SJCRH30 (cell line): ENCODE measurements around the gene RIPOR1. TPM values are rescaled to one million over a fixed set of nuclear protein-coding genes. Genes with fewer than 3 reads are reported as not detected.
"Not testable (repeated sequence)": the region's sequence is repeated elsewhere in the genome, so short reads cannot be mapped to it uniquely, and the experiment has no call there.

ENCODE experiments used
- DNase-seq, 2 experiments: peaks; one replicate each; pipeline ENCODE4 v3.0.0-alpha.2; 2015 to 2020
- H3K27ac ChIP-seq: fragments of 250-450 bp; sonication (Bioruptor Pico); 2 replicates; pipeline ENCODE4 v1.5.1; 2020; ENCODE audit warnings: mild to moderate bottlenecking, moderate library complexity
- H3K27me3 ChIP-seq: fragments of 250-450 bp; sonication (Bioruptor Pico); 2 replicates; pipeline ENCODE4 v1.5.1; 2020; ENCODE audit warnings: mild to moderate bottlenecking, moderate library complexity
- H3K36me3 ChIP-seq: fragments of 250-450 bp; sonication (Bioruptor Pico); 2 replicates; pipeline ENCODE4 v1.5.1; 2020; ENCODE audit warnings: mild to moderate bottlenecking, moderate library complexity
- H3K4me1 ChIP-seq: fragments of 250-450 bp; sonication (Bioruptor Pico); 2 replicates; pipeline ENCODE4 v1.5.1; 2020; ENCODE audit warnings: mild to moderate bottlenecking, moderate library complexity
- H3K4me3 ChIP-seq: fragments of 250-450 bp; sonication (Bioruptor Pico); 2 replicates; pipeline ENCODE4 v1.5.1; 2020; ENCODE audit warnings: mild to moderate bottlenecking, moderate library complexity
- H3K9me3 ChIP-seq: fragments of 250-450 bp; sonication (Bioruptor Pico); replicated peaks from 2 replicates; pipeline ENCODE4 v1.5.1; 2020; ENCODE audit warnings: mild to moderate bottlenecking, moderate library complexity
- total RNA-seq: library from RNA; depleted of rRNA; stranded (reverse); fragments of >200 nt; shearing (Covaris generic); gene quantifications from 2 replicates; pipeline ENCODE4 v1.2.3, GENCODE V29; 2014

RIPOR1 gene
- total RNA-seq, 1 experiment from 2014 or later: 13.5 TPM

- DNase-seq: peak; percentile 24 to 39
- Histone ChIP-seq H3K27me3 (no peaks in the 10 kb centered on the region), H3K9me3 (no peaks in the 10 kb centered on the region), H3K4me3 (no peak overlapping the region), H3K4me1 (peaks cover 4% of the 10 kb centered on the region; the same call in 1 of the 2 replicates), H3K36me3 (no peaks in the 10 kb centered on the region), H3K27ac (no peak overlapping the region)
These were observed 24.3 kb upstream of the RIPOR1 start for GRCh38 chr16:67504031-67505021.

- Histone ChIP-seq H3K9me3 (no peaks in the 10 kb centered on the region), H3K27me3 (no peaks in the 10 kb centered on the region), H3K36me3 (no peaks in the 10 kb centered on the region), H3K27ac (no peak overlapping the region), H3K4me1 (peaks cover 4% of the 10 kb centered on the region; the same call in 1 of the 2 replicates), H3K4me3 (no peak overlapping the region)
- no peak for DNase-seq
These were observed 22.2 kb upstream of the RIPOR1 start for GRCh38 chr16:67506468-67506867.

- Histone ChIP-seq H3K4me3 (no peak overlapping the region), H3K9me3 (no peaks in the 10 kb centered on the region), H3K36me3 (no peaks in the 10 kb centered on the region), H3K4me1 (peaks cover 3% of the 10 kb centered on the region; the same call in 1 of the 2 replicates), H3K27me3 (no peaks in the 10 kb centered on the region), H3K27ac (no peak overlapping the region)
- peak in 1 of 2 experiments; percentile 13 for DNase-seq
These were observed 19.6 kb upstream of the RIPOR1 start for GRCh38 chr16:67509016-67509415.

GRCh38 chr16:67513892-67514291 is 14.7 kb upstream of the RIPOR1 start:
- H3K27me3 ChIP-seq, H3K36me3 ChIP-seq, H3K4me1 ChIP-seq, H3K4me3 ChIP-seq, DNase-seq, H3K9me3 ChIP-seq, H3K27ac ChIP-seq: not testable (repeated sequence)

- Histone ChIP-seq H3K9me3 (no peaks in the 10 kb centered on the region), H3K4me1 (no peaks in the 10 kb centered on the region), H3K4me3 (no peak overlapping the region), H3K27me3 (no peaks in the 10 kb centered on the region), H3K27ac (no peak overlapping the region), H3K36me3 (no peaks in the 10 kb centered on the region)
- peak; percentile 62 to 79 for DNase-seq
These were observed 14.2 kb upstream of the RIPOR1 start for GRCh38 chr16:67514382-67514828.

- Histone ChIP-seq H3K4me1 (no peaks in the 10 kb centered on the region), H3K27me3 (no peaks in the 10 kb centered on the region), H3K4me3 (no peak overlapping the region), H3K9me3 (no peaks in the 10 kb centered on the region), H3K27ac (no peak overlapping the region), H3K36me3 (no peaks in the 10 kb centered on the region)
- no peak for DNase-seq
These were observed 12.1 kb upstream of the RIPOR1 start for GRCh38 chr16:67516296-67517154.

GRCh38 chr16:67517155-67517445 is 11.5 kb upstream of the RIPOR1 start:
- Histone ChIP-seq H3K4me1 (no peaks in the 10 kb centered on the region), H3K27ac (no peak overlapping the region), H3K9me3 (no peaks in the 10 kb centered on the region), H3K36me3 (no peaks in the 10 kb centered on the region), H3K27me3 (no peaks in the 10 kb centered on the region), H3K4me3 (no peak overlapping the region)
- DNase-seq: no peak

- H3K27ac ChIP-seq: no peak overlapping the region
- H3K27me3 ChIP-seq: no peaks in the 10 kb centered on the region
- H3K4me3 ChIP-seq: no peak overlapping the region
- no peaks in the 10 kb centered on the region for H3K9me3 ChIP-seq
- no peaks in the 10 kb centered on the region for H3K4me1 ChIP-seq
- H3K36me3 ChIP-seq: no peaks in the 10 kb centered on the region
- DNase-seq: no peak
These were observed 10.8 kb upstream of the RIPOR1 start for GRCh38 chr16:67517661-67518423.

- Histone ChIP-seq H3K27ac (no peak overlapping the region), H3K4me1 (no peaks in the 10 kb centered on the region), H3K9me3 (no peaks in the 10 kb centered on the region), H3K27me3 (no peaks in the 10 kb centered on the region), H3K4me3 (no peak overlapping the region), H3K36me3 (no peaks in the 10 kb centered on the region)
- DNase-seq: no peak
These were observed 10.0 kb upstream of the RIPOR1 start for GRCh38 chr16:67518676-67519075.

- no peaks in the 10 kb centered on the region for H3K4me1 ChIP-seq
- no peaks in the 10 kb centered on the region for H3K27me3 ChIP-seq
- H3K9me3 ChIP-seq: no peaks in the 10 kb centered on the region
- no peak for DNase-seq
- H3K36me3 ChIP-seq: no peaks in the 10 kb centered on the region
- no peak overlapping the region for H3K4me3 ChIP-seq
- H3K27ac ChIP-seq: no peak overlapping the region
These were observed 9.4 kb upstream of the RIPOR1 start for GRCh38 chr16:67519242-67519641.

GRCh38 chr16:67521095-67521804 is 7.4 kb upstream of the RIPOR1 start:
- peak; percentile 88 to 94 for DNase-seq
- Histone ChIP-seq H3K36me3 (no peaks in the 10 kb centered on the region), H3K9me3 (no peaks in the 10 kb centered on the region)

GRCh38 chr16:67525176-67525860 is 3.3 kb upstream of the RIPOR1 start:
- DNase-seq: no peak
- no peak overlapping the region for H3K4me3 ChIP-seq
- H3K9me3 ChIP-seq: no peaks in the 10 kb centered on the region
- no peak overlapping the region for H3K27ac ChIP-seq
- H3K4me1 ChIP-seq: no peaks in the 10 kb centered on the region
- no peaks in the 10 kb centered on the region; the same call in 1 of the 2 replicates for H3K27me3 ChIP-seq
- H3K36me3 ChIP-seq: no peaks in the 10 kb centered on the region

More at GRCh38 chr16:67521095-67521804, 7.4 kb upstream of the RIPOR1 start:
- no peaks in the 10 kb centered on the region for H3K4me1 ChIP-seq
- H3K4me3 ChIP-seq: peak overlapping the region; percentile 50
- H3K27ac ChIP-seq: no peak overlapping the region
- no peaks in the 10 kb centered on the region; the same call in 1 of the 2 replicates for H3K27me3 ChIP-seq

GRCh38 chr16:67526149-67526791 is 2.4 kb upstream of the RIPOR1 start:
- Histone ChIP-seq H3K9me3 (no peaks in the 10 kb centered on the region), H3K4me1 (no peaks in the 10 kb centered on the region; the same call in 1 of the 2 replicates), H3K27ac (no peak overlapping the region), H3K27me3 (no peaks in the 10 kb centered on the region; the same call in 1 of the 2 replicates), H3K36me3 (no peaks in the 10 kb centered on the region), H3K4me3 (no peak overlapping the region)
- no peak for DNase-seq
